Effector memory CD4-positive, alpha-beta T cell (primary cell): Measurements from ENCODE around the gene DGKZ.
A peak's percentile ranks its signal among the peaks of the same experiment; 100 is the strongest.
"Not testable (repeated sequence)": the region's sequence is repeated elsewhere in the genome, so short reads cannot be mapped to it uniquely, and the experiment has no call there.

Experiments
- DNase-seq, 3 donors: peaks; one replicate each; pipeline ENCODE4 v3.0.0-alpha.2; 2020
- H3K27ac ChIP-seq: 2 replicates; pipeline ENCODE4 v1.7.0; 2013; ENCODE audit warnings: mild to moderate bottlenecking, low read length, moderate library complexity; ENCODE audit not compliant: insufficient read depth, poor library complexity, severe bottlenecking
- H3K27me3 ChIP-seq: replicated peaks from 2 replicates; pipeline ENCODE4 v1.7.0; 2013; ENCODE audit warnings: mild to moderate bottlenecking, low read length; ENCODE audit not compliant: insufficient read depth, control insufficient read depth, poor library complexity, severe bottlenecking
- H3K36me3 ChIP-seq: 2 replicates; pipeline ENCODE4 v1.7.0; 2013; ENCODE audit warnings: mild to moderate bottlenecking, low read length, moderate library complexity; ENCODE audit not compliant: control insufficient read depth, insufficient read depth
- H3K4me1 ChIP-seq: 2 replicates; pipeline ENCODE4 v1.7.0; 2013; ENCODE audit warnings: low read length, mild to moderate bottlenecking; ENCODE audit not compliant: control insufficient read depth, insufficient read depth, poor library complexity, severe bottlenecking
- H3K4me3 ChIP-seq: 2 replicates; pipeline ENCODE4 v1.7.0; 2013; ENCODE audit warnings: low read length, low read depth, mild to moderate bottlenecking; ENCODE audit not compliant: insufficient read depth, poor library complexity, severe bottlenecking
- H3K9me3 ChIP-seq: 2 replicates; pipeline ENCODE4 v1.7.0; 2013; ENCODE audit warnings: mild to moderate bottlenecking, low read length, moderate library complexity; ENCODE audit not compliant: control insufficient read depth
- total RNA-seq, 3 donors: gene quantifications; one replicate each; lab custom pipeline; 2026; lab: John Stamatoyannopoulos, UW

Gene DGKZ
- 233 to 320 (median 283) reads per million in 3 donors for total RNA-seq

- no peaks in the 10 kb centered on the region for H3K9me3 ChIP-seq
- no peaks in the 10 kb centered on the region for H3K27me3 ChIP-seq
- peak within 1 kb of the TSS; percentile 67 for H3K4me3 ChIP-seq
- peak; percentile 85 to 89 (median 87) for DNase-seq
- H3K36me3 ChIP-seq: no peaks in the 10 kb centered on the region
- H3K27ac ChIP-seq: peak within 1 kb of the TSS; percentile 70
- H3K4me1 ChIP-seq: peaks cover 72% of the 10 kb centered on the region
These were observed at the start of gene DGKZ for GRCh38 chr11:46346886-46347636. TSS of gene DGKZ (plus strand) at chr11:46347463. CDS start at chr11:46347660, 197 bp downstream.

- peaks cover 12% of the 10 kb centered on the region for H3K27me3 ChIP-seq
- peaks cover 13% of the 10 kb centered on the region for H3K4me1 ChIP-seq
- H3K27ac ChIP-seq: no peak overlapping the region
- DNase-seq: no peak
- H3K9me3 ChIP-seq: no peaks in the 10 kb centered on the region
- no peaks in the 10 kb centered on the region for H3K36me3 ChIP-seq
- H3K4me3 ChIP-seq: no peak overlapping the region
These were observed 48.4 kb upstream of the DGKZ start for GRCh38 chr11:46298699-46299433.

- H3K4me3 ChIP-seq: no peak overlapping the region
- H3K27me3 ChIP-seq: peaks cover 12% of the 10 kb centered on the region
- no peaks in the 10 kb centered on the region for H3K36me3 ChIP-seq
- no peaks in the 10 kb centered on the region for H3K9me3 ChIP-seq
- H3K4me1 ChIP-seq: peaks cover 13% of the 10 kb centered on the region
- no peak overlapping the region for H3K27ac ChIP-seq
- no peak for DNase-seq
These were observed 47.8 kb upstream of the DGKZ start for GRCh38 chr11:46299451-46299961.

- Histone ChIP-seq H3K9me3 (no peaks in the 10 kb centered on the region), H3K4me3 (no peak overlapping the region), H3K36me3 (no peaks in the 10 kb centered on the region), H3K27ac (no peak overlapping the region), H3K27me3 (peaks cover 12% of the 10 kb centered on the region), H3K4me1 (peaks cover 9% of the 10 kb centered on the region)
- DNase-seq: no peak
These were observed 47.0 kb upstream of the DGKZ start for GRCh38 chr11:46300270-46300669.

- no peaks in the 10 kb centered on the region for H3K36me3 ChIP-seq
- H3K27me3 ChIP-seq: no peaks in the 10 kb centered on the region
- H3K9me3 ChIP-seq: no peaks in the 10 kb centered on the region
- no peak for DNase-seq
- H3K4me3 ChIP-seq: no peak overlapping the region
- no peaks in the 10 kb centered on the region for H3K4me1 ChIP-seq
- no peak overlapping the region for H3K27ac ChIP-seq
These were observed 44.4 kb upstream of the DGKZ start for GRCh38 chr11:46302866-46303265.

- not testable (repeated sequence) for H3K4me1 ChIP-seq, H3K36me3 ChIP-seq, H3K27ac ChIP-seq, H3K9me3 ChIP-seq, H3K27me3 ChIP-seq, DNase-seq, H3K4me3 ChIP-seq
These were observed 43.2 kb upstream of the DGKZ start for GRCh38 chr11:46304036-46304435.

- no peak for DNase-seq
- no peak overlapping the region for H3K27ac ChIP-seq
These were observed 42.6 kb upstream of the DGKZ start for GRCh38 chr11:46304605-46305179.

GRCh38 chr11:46305295-46305694 lies 42.0 kb upstream of the DGKZ start:
- no peak for DNase-seq
- Histone ChIP-seq H3K27ac (no peak overlapping the region), H3K9me3 (no peaks in the 10 kb centered on the region), H3K36me3 (no peaks in the 10 kb centered on the region), H3K4me1 (peaks cover 5% of the 10 kb centered on the region), H3K4me3 (no peak overlapping the region), H3K27me3 (no peaks in the 10 kb centered on the region)

More at GRCh38 chr11:46304605-46305179, 42.6 kb upstream of the DGKZ start:
- Histone ChIP-seq H3K27me3 (no peaks in the 10 kb centered on the region), H3K4me3 (no peak overlapping the region), H3K36me3 (no peaks in the 10 kb centered on the region), H3K9me3 (no peaks in the 10 kb centered on the region), H3K4me1 (peaks cover 5% of the 10 kb centered on the region)

GRCh38 chr11:46306296-46306853 lies 40.9 kb upstream of the DGKZ start:
- Histone ChIP-seq H3K36me3 (no peaks in the 10 kb centered on the region), H3K4me1 (peaks cover 5% of the 10 kb centered on the region), H3K27ac (no peak overlapping the region), H3K9me3 (no peaks in the 10 kb centered on the region), H3K4me3 (no peak overlapping the region), H3K27me3 (no peaks in the 10 kb centered on the region)
- no peak for DNase-seq
